ENCODE results near the gene ZNF396. TPM values are rescaled to one million over a fixed set of nuclear protein-coding genes. Genes with fewer than 3 reads are reported as not detected.
A peak's percentile ranks its signal among the peaks of the same experiment; 100 is the strongest.

Gene ZNF396
- total RNA-seq, result 1 to 10 TPM in 3 of 4 donors, under 1 TPM in 1; 0.98 to 2.5 (median 1.3) TPM

DNA sequence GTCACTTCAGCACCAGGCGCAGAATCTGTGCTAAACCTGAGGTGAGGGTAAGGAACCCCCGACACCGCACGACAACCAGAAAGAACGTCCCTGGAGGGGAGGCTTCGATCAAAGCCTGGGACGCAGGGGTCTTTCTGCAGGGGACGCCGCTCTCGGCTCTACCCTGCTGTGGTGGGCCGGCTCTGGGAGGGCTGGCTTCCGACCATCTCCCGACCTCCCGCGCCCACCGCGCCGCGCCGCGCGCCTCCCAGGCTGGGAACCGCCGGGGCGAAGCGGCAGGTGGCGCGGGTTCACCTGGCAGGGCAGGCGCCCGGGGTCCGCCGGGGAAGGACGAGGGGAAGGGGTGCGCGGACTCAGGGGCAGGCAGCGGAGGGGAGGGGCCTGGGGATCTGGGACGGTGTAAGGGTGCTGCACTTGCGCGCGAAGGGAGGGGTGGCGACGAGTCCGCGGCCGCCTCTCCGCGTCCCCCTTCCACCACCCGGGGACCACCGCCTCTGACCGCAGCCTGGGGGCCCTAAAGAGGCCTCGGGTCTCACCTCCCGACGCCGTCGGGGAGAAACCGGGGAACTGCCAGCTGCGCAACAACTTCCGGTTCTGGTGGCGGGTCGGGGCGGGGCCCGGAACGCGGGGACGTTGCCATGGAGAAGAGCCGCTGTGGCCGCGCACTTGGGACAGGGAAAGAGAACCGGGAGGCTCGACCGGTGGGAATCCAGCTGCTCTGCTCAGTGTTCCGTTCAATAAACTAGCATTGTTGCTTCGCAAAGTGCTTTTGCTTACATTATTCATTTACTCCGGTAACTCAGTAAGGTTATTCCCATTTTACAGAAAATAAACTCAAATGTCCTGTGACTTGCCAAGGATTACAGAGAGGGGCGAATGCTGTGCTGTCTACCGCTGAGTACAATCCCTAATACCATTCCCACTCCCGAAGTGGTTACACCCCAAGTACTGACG lies at the start of gene ZNF396:
Gene ZNF396 (minus strand): TSS at position 596 of the 954 bp plus-strand sequence. CDS start 3,045 bp downstream, outside the sequence.
- WGBS, result 4% methylated on average over 43 of the region's 78 CpGs
- TF ChIP-seq, protein P1, sequence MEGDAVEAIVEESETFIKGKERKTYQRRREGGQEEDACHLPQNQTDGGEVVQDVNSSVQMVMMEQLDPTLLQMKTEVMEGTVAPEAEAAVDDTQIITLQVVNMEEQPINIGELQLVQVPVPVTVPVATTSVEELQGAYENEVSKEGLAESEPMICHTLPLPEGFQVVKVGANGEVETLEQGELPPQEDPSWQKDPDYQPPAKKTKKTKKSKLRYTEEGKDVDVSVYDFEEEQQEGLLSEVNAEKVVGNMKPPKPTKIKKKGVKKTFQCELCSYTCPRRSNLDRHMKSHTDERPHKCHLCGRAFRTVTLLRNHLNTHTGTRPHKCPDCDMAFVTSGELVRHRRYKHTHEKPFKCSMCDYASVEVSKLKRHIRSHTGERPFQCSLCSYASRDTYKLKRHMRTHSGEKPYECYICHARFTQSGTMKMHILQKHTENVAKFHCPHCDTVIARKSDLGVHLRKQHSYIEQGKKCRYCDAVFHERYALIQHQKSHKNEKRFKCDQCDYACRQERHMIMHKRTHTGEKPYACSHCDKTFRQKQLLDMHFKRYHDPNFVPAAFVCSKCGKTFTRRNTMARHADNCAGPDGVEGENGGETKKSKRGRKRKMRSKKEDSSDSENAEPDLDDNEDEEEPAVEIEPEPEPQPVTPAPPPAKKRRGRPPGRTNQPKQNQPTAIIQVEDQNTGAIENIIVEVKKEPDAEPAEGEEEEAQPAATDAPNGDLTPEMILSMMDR (IDR thresholded peaks at IDR 0.05), result no peak
- TF ChIP-seq POLR2AphosphoS5 (IDR thresholded peaks at IDR 0.05), result no peak
- no peak for TF ChIP-seq EP300 (IDR thresholded peaks at IDR 0.05)
- TF ChIP-seq POLR2A (IDR thresholded peaks at IDR 0.05), result no peak
- no peaks in the 10 kb centered on the region for H3K27me3 ChIP-seq
- peak; percentile 93 to 94 for DNase-seq (ENCODE audit: low spot score in 2 of 2)
- H3K4me3 ChIP-seq, result peak within 1 kb of the TSS; percentile 97
- H3K27ac ChIP-seq, result peak within 1 kb of the TSS; percentile 18
- peaks cover 14% of the 10 kb centered on the region for H3K4me1 ChIP-seq
- H3K9me3 ChIP-seq, result no peaks in the 10 kb centered on the region
- H3K36me3 ChIP-seq, result no peaks in the 10 kb centered on the region

DNA sequence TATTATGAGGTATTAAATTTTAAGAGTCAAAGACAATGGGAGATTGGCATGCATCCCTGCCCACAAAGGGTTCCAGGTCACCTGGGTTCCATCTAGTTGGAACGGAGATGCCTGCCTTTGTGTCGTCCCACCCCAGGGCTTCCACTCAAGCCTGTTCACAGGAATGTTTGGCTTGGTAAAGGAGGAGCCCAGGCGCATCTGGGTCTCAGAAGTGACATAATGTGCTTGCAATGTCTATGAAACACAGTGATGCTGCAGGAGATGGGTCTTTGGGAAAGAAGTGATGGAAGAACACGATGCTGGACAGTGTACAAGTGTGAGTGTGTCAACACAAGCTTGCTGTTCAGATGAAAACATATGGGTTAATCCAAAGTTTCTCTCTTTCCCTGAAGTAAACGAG lies 49.6 kb upstream of the ZNF396 start:
- no peaks in the 10 kb centered on the region for H3K36me3 ChIP-seq
- no peaks in the 10 kb centered on the region for H3K9me3 ChIP-seq
- WGBS, result 82% methylated on average over 5 of the region's 5 CpGs
- no peaks in the 10 kb centered on the region for H3K4me1 ChIP-seq
- no peak for DNase-seq (ENCODE audit: low spot score in 2 of 2)
- no peaks in the 10 kb centered on the region for H3K27me3 ChIP-seq
- H3K27ac ChIP-seq, result no peak overlapping the region
- no peak overlapping the region for H3K4me3 ChIP-seq
- TF ChIP-seq POLR2A (IDR thresholded peaks at IDR 0.05), result no peak
- TF ChIP-seq, protein P1 (IDR thresholded peaks at IDR 0.05), result no peak
- TF ChIP-seq EP300 (IDR thresholded peaks at IDR 0.05), result no peak
- no peak for TF ChIP-seq POLR2AphosphoS5 (IDR thresholded peaks at IDR 0.05)

DNA sequence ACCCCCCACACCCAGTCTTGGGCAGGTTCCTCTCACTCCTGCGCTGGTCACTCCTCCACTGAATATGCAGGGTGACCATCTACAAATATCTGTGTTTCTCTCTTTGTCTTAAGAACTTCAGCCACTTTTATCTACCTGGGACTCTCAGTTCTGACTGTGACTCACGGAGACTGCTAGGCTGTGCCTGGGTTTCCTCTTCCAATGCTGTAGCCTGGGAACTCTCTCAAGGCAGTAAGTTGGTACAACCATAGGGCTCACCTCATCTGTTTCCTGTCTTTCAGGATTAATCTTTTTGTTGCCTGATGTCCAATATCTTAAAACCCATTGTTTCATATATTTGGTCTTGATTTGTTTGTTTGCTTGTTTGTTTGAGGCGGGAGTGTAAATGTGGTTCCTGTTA lies 47.2 kb upstream of the ZNF396 start:
- no peak for TF ChIP-seq POLR2AphosphoS5 (IDR thresholded peaks at IDR 0.05)
- TF ChIP-seq EP300 (IDR thresholded peaks at IDR 0.05), result no peak
- no peak for TF ChIP-seq POLR2A (IDR thresholded peaks at IDR 0.05)
- TF ChIP-seq, protein P1 (IDR thresholded peaks at IDR 0.05), result no peak
- Histone ChIP-seq H3K4me3 (no peak overlapping the region), H3K36me3 (no peaks in the 10 kb centered on the region), H3K9me3 (no peaks in the 10 kb centered on the region), H3K27me3 (no peaks in the 10 kb centered on the region), H3K4me1 (no peaks in the 10 kb centered on the region), H3K27ac (no peak overlapping the region)
- 93% methylated on average over 3 of the region's 3 CpGs for WGBS
- no peak for DNase-seq (ENCODE audit: low spot score in 2 of 2)

DNA sequence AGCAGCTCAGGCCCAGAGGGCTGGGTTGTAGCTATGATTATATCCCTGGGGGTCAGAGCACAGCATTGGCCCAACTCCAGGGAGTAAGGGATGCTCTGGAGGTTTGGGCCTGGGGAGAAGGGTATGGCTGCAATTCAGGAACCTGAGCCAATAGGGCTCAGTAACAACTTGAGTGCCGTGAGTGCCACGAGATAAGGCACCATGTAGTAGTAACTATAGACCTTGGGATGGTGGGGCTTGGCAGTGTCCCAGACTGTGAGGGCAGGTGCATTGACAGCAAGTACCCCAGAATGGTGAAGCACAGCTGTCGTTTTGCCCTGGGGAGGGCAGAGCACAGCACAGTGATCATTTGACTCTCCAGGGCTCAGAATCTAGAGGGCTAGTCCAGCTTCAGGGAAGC lies 45.1 kb upstream of the ZNF396 start:
- H3K36me3 ChIP-seq, result no peaks in the 10 kb centered on the region
- no peak for DNase-seq (ENCODE audit: low spot score in 2 of 2)
- no peak overlapping the region for H3K27ac ChIP-seq
- no peak overlapping the region for H3K4me3 ChIP-seq
- H3K27me3 ChIP-seq, result no peaks in the 10 kb centered on the region
- WGBS, result 50% methylated on average over 2 of the region's 3 CpGs
- H3K4me1 ChIP-seq, result no peaks in the 10 kb centered on the region
- H3K9me3 ChIP-seq, result no peaks in the 10 kb centered on the region
- TF ChIP-seq EP300 (IDR thresholded peaks at IDR 0.05), result no peak
- TF ChIP-seq, protein P1 (IDR thresholded peaks at IDR 0.05), result no peak
- TF ChIP-seq POLR2AphosphoS5 (IDR thresholded peaks at IDR 0.05), result no peak
- TF ChIP-seq POLR2A (IDR thresholded peaks at IDR 0.05), result no peak

DNA sequence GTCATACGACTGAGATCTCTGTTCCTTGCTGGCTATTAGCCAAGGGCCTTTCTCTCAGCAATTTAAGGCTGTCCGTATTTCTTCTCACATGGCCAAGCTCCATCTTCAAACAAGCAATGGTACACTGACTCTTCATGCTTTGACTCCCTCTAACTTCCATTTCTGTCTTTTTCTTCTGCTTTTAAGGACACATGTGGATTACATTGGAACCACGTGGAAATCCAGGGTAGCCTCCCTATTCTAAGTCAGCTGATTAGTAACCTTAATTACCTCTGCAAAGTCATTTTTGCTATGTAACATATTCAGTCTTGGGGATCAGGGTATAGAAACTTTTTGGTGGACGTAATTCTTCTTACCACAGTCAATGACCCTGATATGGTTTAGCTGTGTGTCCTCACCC lies 41.5 kb upstream of the ZNF396 start:
- Histone ChIP-seq H3K27ac (no peak overlapping the region), H3K36me3 (no peaks in the 10 kb centered on the region), H3K4me3 (no peak overlapping the region), H3K9me3 (no peaks in the 10 kb centered on the region), H3K4me1 (no peaks in the 10 kb centered on the region), H3K27me3 (no peaks in the 10 kb centered on the region)
- TF ChIP-seq POLR2AphosphoS5 (IDR thresholded peaks at IDR 0.05) (no peak), POLR2A (IDR thresholded peaks at IDR 0.05) (no peak), EP300 (IDR thresholded peaks at IDR 0.05) (no peak)
- TF ChIP-seq, protein P1 (IDR thresholded peaks at IDR 0.05), result no peak
- DNase-seq (ENCODE audit: low spot score in 2 of 2), result no peak
- 70% methylated on average over 4 of the region's 4 CpGs for WGBS

Measured in suprapubic skin (tissue), 4 donors.